B cell (primary cell): ENCODE data around the gene EEF1AKMT2.

Source experiments
- EZH2 ChIP-seq: IDR thresholded peaks from 2 replicates; pipeline ENCODE4 v1.6.1; 2012; ENCODE audit warnings: borderline replicate concordance, low read depth, mild to moderate bottlenecking, moderate library complexity, low read length; ENCODE audit not compliant: insufficient read depth, poor library complexity, severe bottlenecking
- TF ChIP-seq, protein P1 (sequence below): fragments of 200-600 bp; IDR thresholded peaks from one replicate; pipeline ENCODE4 v1.8.0; 2022; ENCODE audit warnings: antibody characterized with exemption, mild to moderate bottlenecking

DNA sequence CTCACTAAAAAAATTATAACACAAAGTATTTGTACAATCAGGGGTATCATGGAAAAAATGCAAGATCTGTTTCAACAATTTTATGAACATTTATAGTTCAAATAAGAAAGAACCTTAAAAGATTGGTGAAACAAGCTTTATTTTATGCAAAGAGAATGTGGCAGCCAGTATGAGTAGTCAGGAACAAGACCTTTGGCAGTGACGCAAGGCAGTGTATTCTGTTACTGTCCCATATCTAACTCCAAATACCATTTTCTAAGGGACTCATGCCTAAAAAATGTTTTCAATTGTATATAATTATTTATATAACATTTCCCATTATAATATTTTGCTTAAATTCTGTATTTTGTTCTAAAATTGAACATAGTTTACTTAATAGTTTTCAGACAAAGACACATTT lies 28.4 kb downstream of the EEF1AKMT2 start:
- TF ChIP-seq EZH2, result no peak
- TF ChIP-seq, protein P1, sequence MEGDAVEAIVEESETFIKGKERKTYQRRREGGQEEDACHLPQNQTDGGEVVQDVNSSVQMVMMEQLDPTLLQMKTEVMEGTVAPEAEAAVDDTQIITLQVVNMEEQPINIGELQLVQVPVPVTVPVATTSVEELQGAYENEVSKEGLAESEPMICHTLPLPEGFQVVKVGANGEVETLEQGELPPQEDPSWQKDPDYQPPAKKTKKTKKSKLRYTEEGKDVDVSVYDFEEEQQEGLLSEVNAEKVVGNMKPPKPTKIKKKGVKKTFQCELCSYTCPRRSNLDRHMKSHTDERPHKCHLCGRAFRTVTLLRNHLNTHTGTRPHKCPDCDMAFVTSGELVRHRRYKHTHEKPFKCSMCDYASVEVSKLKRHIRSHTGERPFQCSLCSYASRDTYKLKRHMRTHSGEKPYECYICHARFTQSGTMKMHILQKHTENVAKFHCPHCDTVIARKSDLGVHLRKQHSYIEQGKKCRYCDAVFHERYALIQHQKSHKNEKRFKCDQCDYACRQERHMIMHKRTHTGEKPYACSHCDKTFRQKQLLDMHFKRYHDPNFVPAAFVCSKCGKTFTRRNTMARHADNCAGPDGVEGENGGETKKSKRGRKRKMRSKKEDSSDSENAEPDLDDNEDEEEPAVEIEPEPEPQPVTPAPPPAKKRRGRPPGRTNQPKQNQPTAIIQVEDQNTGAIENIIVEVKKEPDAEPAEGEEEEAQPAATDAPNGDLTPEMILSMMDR, result no peak
